Measurements from ENCODE around the gene HOXC9.

DNA sequence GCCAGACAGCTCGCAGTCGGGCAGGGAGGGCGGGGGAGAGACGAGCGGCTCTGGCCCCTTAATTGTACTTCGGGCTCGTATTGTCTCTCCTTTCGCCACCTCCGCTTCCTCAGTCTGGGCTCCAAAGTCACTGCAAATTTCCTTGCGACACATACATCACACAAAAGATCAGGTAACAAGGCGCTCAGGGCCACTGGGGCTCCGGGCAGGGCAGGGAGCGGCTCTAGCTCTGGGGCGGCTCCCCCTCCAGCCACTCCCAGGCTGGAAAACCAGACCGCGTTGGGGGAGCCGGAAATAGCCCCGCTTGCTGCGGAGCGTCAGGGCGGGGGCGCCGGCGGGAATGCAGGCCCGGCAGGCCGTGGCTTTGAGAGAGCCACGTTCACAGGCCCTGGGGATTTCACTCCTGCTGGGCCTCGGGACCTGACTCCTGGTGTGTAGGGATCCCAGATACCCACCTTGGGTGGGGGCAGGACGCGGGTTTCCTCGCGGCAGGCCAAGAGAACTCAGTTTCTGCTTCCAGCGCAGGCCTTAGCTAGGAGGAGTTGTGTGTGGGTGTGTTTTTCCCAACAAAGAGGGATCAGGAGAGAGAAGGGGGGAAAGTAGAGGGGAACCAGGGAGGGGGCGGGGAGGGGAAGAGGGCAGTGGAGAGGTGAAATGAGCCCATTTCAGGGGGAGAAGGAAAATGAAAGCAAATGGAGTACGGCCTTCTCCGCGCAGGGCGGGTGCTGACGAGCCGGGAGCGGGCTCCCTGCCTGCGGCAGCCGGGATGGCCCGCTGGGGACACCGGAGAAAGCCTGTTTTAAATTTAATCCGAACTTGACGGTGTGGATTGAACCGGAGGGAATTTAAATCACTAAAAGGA lies 4.4 kb upstream of the HOXC9 start:
- TF ChIP-seq CREB1 (IDR thresholded peaks at IDR 0.05) (0 out of 2 replicates have a peak, but pooled peaks have one; percentile 18), CREB1 (CRISPR knock-in tag; IDR thresholded peaks at IDR 0.05) (no peak), RFX5 (IDR thresholded peaks at IDR 0.05; ENCODE audit: low read depth, low read length) (no peak), NFATC3 (IDR thresholded peaks at IDR 0.05) (no peak)
